ENCODE measurements around the gene SLC25A4.

GRCh38 chr4:185137233-185137925 is 5.7 kb upstream of the SLC25A4 start:
- TF ChIP-seq, protein P1, sequence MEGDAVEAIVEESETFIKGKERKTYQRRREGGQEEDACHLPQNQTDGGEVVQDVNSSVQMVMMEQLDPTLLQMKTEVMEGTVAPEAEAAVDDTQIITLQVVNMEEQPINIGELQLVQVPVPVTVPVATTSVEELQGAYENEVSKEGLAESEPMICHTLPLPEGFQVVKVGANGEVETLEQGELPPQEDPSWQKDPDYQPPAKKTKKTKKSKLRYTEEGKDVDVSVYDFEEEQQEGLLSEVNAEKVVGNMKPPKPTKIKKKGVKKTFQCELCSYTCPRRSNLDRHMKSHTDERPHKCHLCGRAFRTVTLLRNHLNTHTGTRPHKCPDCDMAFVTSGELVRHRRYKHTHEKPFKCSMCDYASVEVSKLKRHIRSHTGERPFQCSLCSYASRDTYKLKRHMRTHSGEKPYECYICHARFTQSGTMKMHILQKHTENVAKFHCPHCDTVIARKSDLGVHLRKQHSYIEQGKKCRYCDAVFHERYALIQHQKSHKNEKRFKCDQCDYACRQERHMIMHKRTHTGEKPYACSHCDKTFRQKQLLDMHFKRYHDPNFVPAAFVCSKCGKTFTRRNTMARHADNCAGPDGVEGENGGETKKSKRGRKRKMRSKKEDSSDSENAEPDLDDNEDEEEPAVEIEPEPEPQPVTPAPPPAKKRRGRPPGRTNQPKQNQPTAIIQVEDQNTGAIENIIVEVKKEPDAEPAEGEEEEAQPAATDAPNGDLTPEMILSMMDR (IDR thresholded peaks at IDR 0.05): no peak
- TF ChIP-seq POLR2AphosphoS5 (IDR thresholded peaks at IDR 0.05): no peak
- TF ChIP-seq POLR2A (IDR thresholded peaks at IDR 0.05): no peak
- TF ChIP-seq EP300 (IDR thresholded peaks at IDR 0.05): no peak
